HepG2 (cell line): ENCODE results near the gene PLEKHA6. TPM values are rescaled to one million over a fixed set of nuclear protein-coding genes. Genes with fewer than 3 reads are reported as not detected.

Experiments
- ATAC-seq: fragments of 200-7000 bp; cut with Tn5 transposase; 3 replicates; pipeline ENCODE4 v1.9.1; 2020; ENCODE audit warnings: mild to moderate bottlenecking, moderate library complexity
- BruUV-seq: library from RNA; stranded (reverse); fragments of 400-500 nt; replicated peaks from 2 replicates; lab custom pipeline; 2021; lab: Mats Ljungman, UMichigan
- CTCF ChIA-PET: fragments of 300-600 bp; formaldehyde crosslinking; extraction: SDS; loops from one replicate; lab custom pipeline; 2021; ENCODE audit warnings: low total read pairs, inconsistent platforms, low intra/inter-chr PET ratio; lab: Yijun Ruan, JAX
- POLR2A ChIA-PET: fragments of 350-600 bp; sonication (Branson Sonifier 250); formaldehyde crosslinking; loops from one replicate; lab custom pipeline; 2020; ENCODE audit warnings: antibody characterized with exemption, inconsistent platforms; lab: Yijun Ruan, JAX
- DNase-seq: peaks from one replicate; pipeline ENCODE4 v3.0.0-alpha.2; 2015; ENCODE audit warnings: low spot score
- FAIRE-seq: peaks from 3 replicates; lab custom pipeline; 2011; peaks lifted over from hg19 to GRCh38; lab: Jason Lieb, UNC
- H2AFZ ChIP-seq: one replicate; pipeline ENCODE4 v1.6.1; 2011; ENCODE audit warnings: low read length, inconsistent platforms
- H3K27ac ChIP-seq: fragments of 300-600 bp; 3 replicates; pipeline ENCODE4 v1.8.0; 2011; ENCODE audit warnings: mixed run types, mild to moderate bottlenecking, mixed read lengths, low read length, inconsistent platforms; ENCODE audit not compliant: insufficient read depth; ENCODE audit errors: extremely low read length
- H3K27me3 ChIP-seq, 2 experiments: fragments of 200-600 bp in 1 of 2; 2 replicates in 1 of 2; 3 replicates in 1 of 2; pipeline versions ENCODE4 v1.6.0 to v1.8.0; 2011; ENCODE audit warnings: low read length in 2 of 2, mild to moderate bottlenecking in 2 of 2, moderate library complexity in 2 of 2, inconsistent platforms in 1 of 2; ENCODE audit not compliant: insufficient read depth in 2 of 2, control insufficient read depth in 1 of 2
- H3K36me3 ChIP-seq, 2 experiments: fragments of 200-600 bp in 1 of 2; replicated peaks in 1 of 2; 2 replicates in 1 of 2; 3 replicates in 1 of 2; pipeline versions ENCODE4 v1.5.1 to v1.8.0; 2011; ENCODE audit warnings: low read length in 2 of 2, inconsistent platforms in 1 of 2; ENCODE audit not compliant: insufficient read depth in 2 of 2, control insufficient read depth in 1 of 2
- H3K4me1 ChIP-seq: 2 replicates; pipeline ENCODE4 v1.5.1; 2012; ENCODE audit warnings: low read length, inconsistent platforms; ENCODE audit not compliant: insufficient read depth
- H3K4me2 ChIP-seq: 2 replicates; pipeline ENCODE4 v1.6.0; 2011; ENCODE audit warnings: low read depth, low read length, inconsistent platforms
- H3K4me3 ChIP-seq, 3 experiments: fragments of 200-600 bp in 1 of 3; sonication (generic), shearing (Covaris generic) in 1 of 3; replicated peaks in 1 of 3; 2 replicates each; pipeline ENCODE4 v1.5.1; 2011 to 2016; ENCODE audit warnings: low read length in 3 of 3, inconsistent platforms in 2 of 3, low read depth in 2 of 3, mild to moderate bottlenecking in 2 of 3, control low read depth in 1 of 3, mixed read lengths in 1 of 3; ENCODE audit not compliant: insufficient read depth in 1 of 3
- H3K79me2 ChIP-seq: one replicate; pipeline ENCODE4 v1.6.1; 2011; ENCODE audit warnings: low read length, inconsistent platforms; ENCODE audit not compliant: insufficient read depth
- H3K9ac ChIP-seq: 2 replicates; pipeline ENCODE4 v1.6.0; 2011; ENCODE audit warnings: mild to moderate bottlenecking, low read depth, low read length, inconsistent platforms; ENCODE audit not compliant: insufficient read depth
- H3K9me3 ChIP-seq: 2 replicates; pipeline ENCODE4 v1.5.1; 2012; ENCODE audit warnings: mild to moderate bottlenecking, low read length
- H4K20me1 ChIP-seq: 2 replicates; pipeline ENCODE4 v1.6.0; 2011; ENCODE audit warnings: inconsistent platforms, mild to moderate bottlenecking, low read length, moderate library complexity; ENCODE audit not compliant: insufficient read depth
- AKNA ChIP-seq: sonication (generic); formaldehyde crosslinking; IDR thresholded peaks from 2 replicates; pipeline ENCODE4 v1.4.0; 2020; ENCODE audit warnings: missing genetic modification reagents, borderline replicate concordance
- ERF ChIP-seq: IDR thresholded peaks from 2 replicates; pipeline ENCODE4 v1.6.1; 2018; ENCODE audit warnings: missing biosample characterization, missing genetic modification reagents
- GATAD2A ChIP-seq: IDR thresholded peaks from 2 replicates; pipeline ENCODE4 v1.6.1; 2016
- ISL2 ChIP-seq: sonication (generic); formaldehyde crosslinking; IDR thresholded peaks from 2 replicates; pipeline ENCODE4 v1.5.0; 2020; ENCODE audit warnings: missing genetic modification reagents
- NFE2L1 ChIP-seq: sonication (generic); formaldehyde crosslinking; IDR thresholded peaks from 2 replicates; pipeline ENCODE4 v1.4.0; 2020; ENCODE audit warnings: missing genetic modification reagents, mild to moderate bottlenecking, borderline replicate concordance
- ZGPAT ChIP-seq: IDR thresholded peaks from 2 replicates; pipeline ENCODE4 v1.6.1; 2016; ENCODE audit warnings: mild to moderate bottlenecking
- ZMAT5 ChIP-seq: sonication (generic); formaldehyde crosslinking; IDR thresholded peaks from 2 replicates; pipeline ENCODE4 v1.5.0; 2020; ENCODE audit warnings: mild to moderate bottlenecking, low read depth, missing genetic modification reagents, borderline replicate concordance
- ZNF503 ChIP-seq: sonication (generic); formaldehyde crosslinking; IDR thresholded peaks from 2 replicates; pipeline ENCODE4 v1.4.0; 2020; ENCODE audit warnings: missing genetic modification reagents
- ZNF605 ChIP-seq: sonication (generic); formaldehyde crosslinking; IDR thresholded peaks from 2 replicates; pipeline ENCODE4 v1.8.0; 2022; ENCODE audit warnings: mild to moderate bottlenecking, missing genetic modification reagents
- ZNF891 ChIP-seq: sonication (generic); formaldehyde crosslinking; IDR thresholded peaks from 2 replicates; pipeline ENCODE4 v1.5.0; 2020; ENCODE audit warnings: mild to moderate bottlenecking, missing genetic modification reagents
- WGBS: methylation state at CpG from one replicate; pipeline ENCODE4 v1.1.6; 2017; ENCODE audit warnings: low lambda C conversion rate; 5-methylcytosine and 5-hydroxymethylcytosine counted together
- in situ Hi-C: cut with HindIII; loops from 2 replicates; pipeline ENCODE4 v1.10.0; 2017; ENCODE audit warnings: low pct_unique_long_range_greater_than_20kb; ENCODE audit not compliant: extremely low pct_ligation_motif_present
- intact Hi-C: fragments of 100-400 bp; cut with micrococcal nuclease; formaldehyde crosslinking; loops from one replicate; pipeline ENCODE4 v1.10.0; 2022; ENCODE audit not compliant: unreplicated experiment
- polyA plus RNA-seq, 8 experiments: library from polyadenylated mRNA; depleted of rRNA in 3 of 8; stranded (reverse) in 7 of 8; unstranded in 1 of 8; fragments of >200 nt; fragmentation: Illumina TruSeq in 4 of 8; extraction: Trizol in 4 of 8; gene quantifications; 2 replicates each; pipeline versions ENCODE4 v1.2.1 to v1.2.3, GENCODE V29; 2011 to 2016; ENCODE audit warnings: low read depth in 4 of 8, missing spikeins in 1 of 8, mixed read lengths in 1 of 8; ENCODE audit not compliant: insufficient read depth in 1 of 8
- total RNA-seq, 5 experiments: library from RNA; depleted of rRNA; stranded (reverse); fragments of >200 nt; fragmentation: Illumina TruSeq; extraction: Trizol; gene quantifications; 2 replicates each; pipeline ENCODE4 v1.2.3, GENCODE V29; 2016; ENCODE audit warnings: low read depth in 1 of 5

PLEKHA6 gene
- total and polyA plus RNA-seq, 2 of the 13 experiments (the other 11 are each of a cell fraction or from before 2014, with no cell fraction given): 5.3 to 11.4 TPM

- TF ChIP-seq ZMAT5: no peak
- TF ChIP-seq ZNF891 (CRISPR knock-in tag): no peak
- TF ChIP-seq ZNF503: no peak
- no peak for TF ChIP-seq ERF
- TF ChIP-seq ZNF605 (CRISPR knock-in tag): no peak
Measured at GRCh38 chr1:204284929-204285328, 74.8 kb downstream of the PLEKHA6 start (continued).

- Histone ChIP-seq H3K4me1 (peaks cover 56% of the 10 kb centered on the region), H3K27ac (no peak overlapping the region), H3K27me3 (no peaks in the 10 kb centered on the region), H3K79me2 (no peaks in the 10 kb centered on the region), H3K9me3 (no peaks in the 10 kb centered on the region), H3K36me3 (no peaks in the 10 kb centered on the region), H3K4me2 (no peak overlapping the region), H4K20me1 (no peaks in the 10 kb centered on the region), H2AFZ (no peak overlapping the region), H3K4me3 (no peak overlapping the region), H3K9ac (no peak overlapping the region)
- BruUV-seq: no TSS peak
- DNase-seq: no peak
- ATAC-seq: no peak
- 98% methylated on average over 4 of the region's 9 CpGs for WGBS
- ChIA-PET CTCF (no interaction called here), POLR2A (interaction anchor here (0.9 kb wide), 1 partner anchor 12 kb away, joined by 3 read pairs; no protein-coding TSS in a partner anchor)
- intact Hi-C loops (no loop called here), in situ Hi-C loops (no loop called here)
- no peak for FAIRE-seq
- TF ChIP-seq NFE2L1 (CRISPR knock-in tag) (no peak), ISL2 (CRISPR knock-in tag) (no peak), GATAD2A (CRISPR knock-in tag) (no peak), AKNA (CRISPR knock-in tag) (no peak), ZGPAT (CRISPR knock-in tag) (no peak)
Measured at GRCh38 chr1:204283711-204284651, 75.7 kb downstream of the PLEKHA6 start.
